GM12864 (cell line): ENCODE results near the gene SLC52A1.

ENCODE experiments used
- DNase-seq: peaks from one replicate; pipeline ENCODE4 v3.0.0-alpha.2; 2011; ENCODE audit warnings: low read depth
- H3K4me3 ChIP-seq: 2 replicates; pipeline ENCODE4 v1.5.1; 2011; ENCODE audit warnings: mild to moderate bottlenecking, low read depth, low read length, control low read depth
- CTCF ChIP-seq: IDR thresholded peaks from 2 replicates; pipeline ENCODE4 v1.5.1; 2011; ENCODE audit warnings: low read depth, mild to moderate bottlenecking, moderate library complexity, low read length, control low read depth, inconsistent platforms; ENCODE audit errors: missing control alignments

Gene SLC52A1

GRCh38 chr17:4987767-4988567 is 47.3 kb downstream of the SLC52A1 start:
- H3K4me3 ChIP-seq: peak overlapping the region; percentile 97
- no peak for DNase-seq

GRCh38 chr17:4986951-4987766 is 48.1 kb downstream of the SLC52A1 start, which contains the start of gene CAMTA2:
Gene CAMTA2 (minus strand): TSS chr17:4987675. CDS start chr17:4986222, 1,453 bp downstream.
- no peak for DNase-seq

More at GRCh38 chr17:4987767-4988567, 47.3 kb downstream of the SLC52A1 start:
- TF ChIP-seq CTCF: no peak

GRCh38 chr17:4986403-4986802 is 48.8 kb downstream of the SLC52A1 start:
- peak overlapping the region; percentile 97 for H3K4me3 ChIP-seq
- no peak for TF ChIP-seq CTCF
- no peak for DNase-seq

More at GRCh38 chr17:4986951-4987766, 48.1 kb downstream of the SLC52A1 start, which contains the start of gene CAMTA2:
- H3K4me3 ChIP-seq: peak within 1 kb of the TSS; percentile 97
- peak; percentile 71 for TF ChIP-seq CTCF
